Measurements from ENCODE around the gene PTPRJ. TPM values are rescaled to one million over a fixed set of nuclear protein-coding genes. Genes with fewer than 3 reads are reported as not detected.

Gene PTPRJ
- total and polyA plus RNA-seq, 2 of the 13 experiments (the other 11 are each of a cell fraction or from before 2014, with no cell fraction given) = 1.0 to 1.2 TPM

DNA sequence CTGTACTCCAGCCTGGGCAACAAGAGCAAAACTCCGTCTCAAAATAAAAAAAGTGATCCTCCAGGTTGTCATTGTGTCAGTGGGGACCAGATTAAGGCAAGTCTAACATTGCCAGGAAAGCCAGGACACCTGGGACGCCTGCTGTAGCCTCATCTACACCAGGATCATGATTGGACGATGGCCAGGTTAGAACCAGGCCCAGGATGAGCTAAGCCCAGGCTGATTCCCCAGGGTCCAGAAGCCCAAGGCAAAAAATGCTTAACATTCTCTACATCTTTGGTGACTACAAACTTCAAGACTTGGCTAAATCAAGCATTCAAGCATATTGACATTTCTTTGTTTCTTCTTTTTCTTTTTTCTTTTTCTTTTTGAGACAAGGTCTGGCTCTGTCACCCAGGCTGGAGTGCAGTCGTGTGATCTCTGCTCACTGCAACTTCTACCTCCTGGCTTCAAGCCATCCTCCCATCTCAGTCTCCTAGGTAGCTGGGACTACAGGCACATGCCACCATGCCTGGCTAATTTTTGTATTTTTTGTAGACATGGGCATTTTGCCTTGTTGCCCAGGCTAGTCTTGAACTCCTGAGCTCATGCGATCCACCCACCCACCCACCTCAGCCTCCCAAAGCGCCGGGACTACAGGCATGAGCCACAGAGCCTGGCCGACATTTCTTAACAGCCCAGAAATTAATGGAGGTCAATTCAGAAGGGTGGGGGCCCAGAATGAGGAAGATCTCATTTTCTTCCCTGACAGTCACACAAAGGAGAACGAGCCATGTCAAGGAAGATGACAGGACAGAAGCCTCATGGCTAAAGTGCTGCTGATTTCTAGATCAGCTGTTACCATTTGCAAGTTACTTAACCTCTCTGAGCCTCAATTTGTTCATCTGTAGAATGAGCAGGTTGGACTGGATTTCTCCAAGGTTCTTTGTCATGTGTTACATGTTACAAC lies 12.5 kb upstream of the PTPRJ start:
- no peak for FAIRE-seq
- Histone ChIP-seq H3K36me3 (replicated peaks in 1 of 2; ENCODE audit: control insufficient read depth in 1 of 2, insufficient read depth in 2 of 2, low read length in 2 of 2) (no peaks in the 10 kb centered on the region), H3K4me2 (ENCODE audit: low read depth, low read length) (no peak overlapping the region), H2AFZ (ENCODE audit: low read length) (no peak overlapping the region), H3K9ac (ENCODE audit: insufficient read depth, low read depth, low read length) (no peak overlapping the region), H3K27me3 (ENCODE audit: control insufficient read depth in 1 of 2, insufficient read depth in 2 of 2, low read length in 2 of 2) (no peaks in the 10 kb centered on the region; a peak in 1 of 5 replicates), H4K20me1 (ENCODE audit: insufficient read depth, low read length) (no peaks in the 10 kb centered on the region), H3K4me3 (replicated peaks in 1 of 3; ENCODE audit: insufficient read depth in 1 of 3, low read depth in 2 of 3, low read length in 3 of 3) (no peak overlapping the region), H3K4me1 (ENCODE audit: insufficient read depth, low read length) (no peaks in the 10 kb centered on the region), H3K79me2 (ENCODE audit: insufficient read depth, low read length) (no peaks in the 10 kb centered on the region), H3K27ac (ENCODE audit: extremely low read length, insufficient read depth, low read length) (no peak overlapping the region), H3K9me3 (ENCODE audit: low read length) (no peaks in the 10 kb centered on the region)
- intact Hi-C loops (cut with micrococcal nuclease; ENCODE audit: unreplicated experiment) = no loop called here
- BruUV-seq (replicated peaks) = no TSS peak
- WGBS (ENCODE audit: low lambda C conversion rate) = 57% methylated on average over 7 of the region's 9 CpGs
- ATAC-seq = no peak
- DNase-seq (ENCODE audit: low spot score) = no peak
- POLR2A ChIA-PET = no interaction called here
- in situ Hi-C loops (cut with HindIII; ENCODE audit: extremely low pct_ligation_motif_present, low pct_unique_long_range_greater_than_20kb) = loop anchor here (10.0 kb wide), 1 partner anchor 147 kb away; no protein-coding TSS in a partner anchor
- no peak for TF ChIP-seq ZNF510 (CRISPR knock-in tag; IDR thresholded peaks at IDR 0.05; ENCODE audit: low read depth)
- no peak for TF ChIP-seq MIXL1 (CRISPR knock-in tag; IDR thresholded peaks at IDR 0.05)
- no peak for TF ChIP-seq ZNF253 (CRISPR knock-in tag; IDR thresholded peaks at IDR 0.05; ENCODE audit: borderline replicate concordance)
- TF ChIP-seq PHF20 (CRISPR knock-in tag; IDR thresholded peaks at IDR 0.05) = no peak
- no peak for TF ChIP-seq ARNT2 (CRISPR knock-in tag; IDR thresholded peaks at IDR 0.05; ENCODE audit: low read depth)
- TF ChIP-seq IKZF4 (CRISPR knock-in tag; IDR thresholded peaks at IDR 0.05; ENCODE audit: borderline replicate concordance, low read depth, not compliant biosample characterization) = no peak
- no peak for TF ChIP-seq POLR2G (IDR thresholded peaks at IDR 0.05; ENCODE audit: low read depth, low read length)
- no peak for TF ChIP-seq ZSCAN22 (CRISPR knock-in tag; IDR thresholded peaks at IDR 0.05)
- TF ChIP-seq FOSL1 (CRISPR knock-in tag; IDR thresholded peaks at IDR 0.05; ENCODE audit: borderline replicate concordance) = no peak
- no peak for TF ChIP-seq PAF1 (CRISPR knock-in tag; IDR thresholded peaks at IDR 0.05)
- TF ChIP-seq ZNF800 (CRISPR knock-in tag; IDR thresholded peaks at IDR 0.05) = no peak
- no peak for TF ChIP-seq SRY (CRISPR knock-in tag; IDR thresholded peaks at IDR 0.05)
- no peak for TF ChIP-seq ZNF616 (CRISPR knock-in tag; IDR thresholded peaks at IDR 0.05; ENCODE audit: low read depth)
- no peak for TF ChIP-seq ZNF34 (CRISPR knock-in tag; IDR thresholded peaks at IDR 0.05; ENCODE audit: borderline replicate concordance)
- TF ChIP-seq ZNF230 (CRISPR knock-in tag; IDR thresholded peaks at IDR 0.05) = no peak
- TF ChIP-seq SNRNP70 (IDR thresholded peaks at IDR 0.05; ENCODE audit: low read depth, low read length) = no peak
- CTCF ChIA-PET (ENCODE audit: low intra/inter-chr PET ratio, low total read pairs) = no interaction called here
